Measurements from ENCODE around the gene TSPAN9. TPM values are rescaled to one million over a fixed set of nuclear protein-coding genes. Genes with fewer than 3 reads are reported as not detected.
A peak's percentile ranks its signal among the peaks of the same experiment; 100 is the strongest.

The TSPAN9 gene
- polyA plus RNA-seq, 3 donors: 0.15 to 0.34 (median 0.25) TPM

DNA sequence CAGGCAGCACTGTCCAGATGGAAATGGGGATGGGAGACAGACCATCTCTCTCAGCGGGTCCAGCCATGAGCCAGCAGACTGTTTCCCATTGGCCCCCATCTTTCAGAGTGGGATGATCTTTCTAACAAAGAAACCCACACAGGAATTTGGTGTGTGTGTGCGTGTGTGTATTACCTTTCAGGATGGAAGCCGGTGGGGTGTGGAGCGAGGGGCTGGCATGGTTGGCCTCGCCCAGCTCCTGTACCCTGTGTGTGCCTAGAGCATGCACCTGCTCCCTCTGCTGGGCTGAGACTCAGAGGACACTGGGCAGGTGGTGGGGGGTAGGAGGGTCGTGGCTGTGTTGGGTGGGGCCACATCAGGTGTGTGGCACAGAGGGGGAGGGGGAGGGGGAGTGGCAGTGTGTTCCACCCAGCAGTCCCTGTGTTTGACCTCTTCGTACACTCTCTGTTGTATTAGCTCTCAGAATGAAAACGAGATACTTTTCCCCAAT, 33.0 kb upstream of the TSPAN9 start:
- Mint-ChIP-seq H3K4me3 (no peak overlapping the region), H3K27ac (peak overlapping the region in 1 of 7 donors; percentile 10), H3K4me1 (peaks cover 3% of the 10 kb centered on the region), H3K27me3 (ENCODE audit: low read depth in 3 of 3) (peaks cover 6 to 12% (median 6%) of the 10 kb centered on the region in 3 donors), H3K9me3 (peaks cover 0 to 2% (median 0%) of the 10 kb centered on the region in 7 donors), H3K36me3 (no peaks in the 10 kb centered on the region)
- DNase-seq: no peak
- H3K4me1 ChIP-seq (ENCODE audit: control insufficient read depth in 1 of 2, insufficient read depth in 2 of 2, low read length in 2 of 2): no peaks in the 10 kb centered on the region
- H3K4me2 ChIP-seq (replicated peaks; ENCODE audit: extremely low read depth, low read length, poor library complexity, severe bottlenecking): no peak overlapping the region
- H3K27me3 ChIP-seq (ENCODE audit: control insufficient read depth in 2 of 2, insufficient read depth in 2 of 2, low read length in 2 of 2): no peaks in the 10 kb centered on the region
- H4K20me1 ChIP-seq (ENCODE audit: insufficient read depth, low read length): no peaks in the 10 kb centered on the region
- 72% methylated on average over 4 of the region's 8 CpGs for whole genome bisulfite sequencing (ENCODE audit: insufficient coverage)
- TF ChIP-seq, protein P1, sequence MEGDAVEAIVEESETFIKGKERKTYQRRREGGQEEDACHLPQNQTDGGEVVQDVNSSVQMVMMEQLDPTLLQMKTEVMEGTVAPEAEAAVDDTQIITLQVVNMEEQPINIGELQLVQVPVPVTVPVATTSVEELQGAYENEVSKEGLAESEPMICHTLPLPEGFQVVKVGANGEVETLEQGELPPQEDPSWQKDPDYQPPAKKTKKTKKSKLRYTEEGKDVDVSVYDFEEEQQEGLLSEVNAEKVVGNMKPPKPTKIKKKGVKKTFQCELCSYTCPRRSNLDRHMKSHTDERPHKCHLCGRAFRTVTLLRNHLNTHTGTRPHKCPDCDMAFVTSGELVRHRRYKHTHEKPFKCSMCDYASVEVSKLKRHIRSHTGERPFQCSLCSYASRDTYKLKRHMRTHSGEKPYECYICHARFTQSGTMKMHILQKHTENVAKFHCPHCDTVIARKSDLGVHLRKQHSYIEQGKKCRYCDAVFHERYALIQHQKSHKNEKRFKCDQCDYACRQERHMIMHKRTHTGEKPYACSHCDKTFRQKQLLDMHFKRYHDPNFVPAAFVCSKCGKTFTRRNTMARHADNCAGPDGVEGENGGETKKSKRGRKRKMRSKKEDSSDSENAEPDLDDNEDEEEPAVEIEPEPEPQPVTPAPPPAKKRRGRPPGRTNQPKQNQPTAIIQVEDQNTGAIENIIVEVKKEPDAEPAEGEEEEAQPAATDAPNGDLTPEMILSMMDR (IDR thresholded peaks at IDR 0.05): no peak
- no peaks in the 10 kb centered on the region for H3K36me3 ChIP-seq (replicated peaks in 1 of 2; ENCODE audit: control insufficient read depth in 1 of 2, insufficient read depth in 2 of 2, low read length in 2 of 2)
- H3K9me3 ChIP-seq (replicated peaks in 1 of 2; ENCODE audit: control insufficient read depth in 1 of 2, insufficient read depth in 1 of 2, low read length in 2 of 2): no peaks in the 10 kb centered on the region
- intact Hi-C loops (cut with micrococcal nuclease): loop anchor here in 1 of 2 donors (10.0 kb wide), 1 partner anchor 189 kb away; the partner anchor contains the start of gene TEX52
- H3K27ac ChIP-seq (ENCODE audit: low read depth in 1 of 2, low read length in 2 of 2): no peak overlapping the region
- no peak overlapping the region for H2AFZ ChIP-seq (ENCODE audit: insufficient read depth, low read depth, low read length, poor library complexity, severe bottlenecking)
- H3K9ac ChIP-seq (ENCODE audit: insufficient read depth, low read length, poor library complexity, severe bottlenecking): no peak overlapping the region
- H3K4me3 ChIP-seq (replicated peaks in 1 of 3; ENCODE audit: low read depth in 2 of 3, low read length in 3 of 3): no peak overlapping the region
- H3K79me2 ChIP-seq (ENCODE audit: insufficient read depth, low read length): no peaks in the 10 kb centered on the region

DNA sequence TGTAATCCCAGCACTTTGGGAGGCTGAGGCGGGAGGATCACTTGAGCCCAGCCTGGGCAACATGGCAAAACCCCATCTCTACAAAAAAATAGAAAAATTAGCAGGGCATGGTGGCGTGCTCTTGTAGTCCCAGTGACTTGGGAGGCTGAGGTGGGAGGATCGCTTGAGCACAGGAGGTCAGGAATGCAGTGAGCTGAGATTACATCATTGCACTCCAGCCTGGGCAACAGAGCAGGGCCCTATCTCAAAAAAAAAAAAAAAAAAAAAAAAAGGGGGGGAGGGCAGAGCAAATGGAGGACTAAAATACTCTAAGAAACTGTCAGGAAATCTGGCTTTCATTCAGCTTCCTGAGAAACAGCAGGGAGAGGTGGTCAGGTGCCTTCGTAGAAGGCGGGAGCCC, 31.7 kb upstream of the TSPAN9 start:
- no peak overlapping the region for H3K27ac Mint-ChIP-seq
- H3K4me3 ChIP-seq (replicated peaks in 1 of 3; ENCODE audit: low read depth in 2 of 3, low read length in 3 of 3): no peak overlapping the region
- TF ChIP-seq, protein P1 (IDR thresholded peaks at IDR 0.05): no peak
- H3K9ac ChIP-seq (ENCODE audit: insufficient read depth, low read length, poor library complexity, severe bottlenecking): no peak overlapping the region
- no peak overlapping the region for H3K27ac ChIP-seq (ENCODE audit: low read depth in 1 of 2, low read length in 2 of 2)
- H3K9me3 Mint-ChIP-seq: peaks cover 0 to 4% (median 0%) of the 10 kb centered on the region in 7 donors
- WGBS (ENCODE audit: insufficient coverage): no CpG with 5 or more reads among the region's 5 CpGs
- intact Hi-C loops (cut with micrococcal nuclease): loop anchor here in 1 of 2 donors (10.0 kb wide), 1 partner anchor 191 kb away; the partner anchor contains the start of gene TEX52
- no peaks in the 10 kb centered on the region for H3K27me3 ChIP-seq (ENCODE audit: control insufficient read depth in 2 of 2, insufficient read depth in 2 of 2, low read length in 2 of 2)
- H3K4me1 ChIP-seq (ENCODE audit: control insufficient read depth in 1 of 2, insufficient read depth in 2 of 2, low read length in 2 of 2): no peaks in the 10 kb centered on the region
- H3K4me1 Mint-ChIP-seq: peaks cover 12% of the 10 kb centered on the region
- no peaks in the 10 kb centered on the region for H3K36me3 ChIP-seq (replicated peaks in 1 of 2; ENCODE audit: control insufficient read depth in 1 of 2, insufficient read depth in 2 of 2, low read length in 2 of 2)
- H3K4me3 Mint-ChIP-seq: no peak overlapping the region
- no peaks in the 10 kb centered on the region for H3K36me3 Mint-ChIP-seq
- H3K9me3 ChIP-seq (replicated peaks in 1 of 2; ENCODE audit: control insufficient read depth in 1 of 2, insufficient read depth in 1 of 2, low read length in 2 of 2): no peaks in the 10 kb centered on the region
- H3K4me2 ChIP-seq (replicated peaks; ENCODE audit: extremely low read depth, low read length, poor library complexity, severe bottlenecking): no peak overlapping the region
- no peaks in the 10 kb centered on the region for H4K20me1 ChIP-seq (ENCODE audit: insufficient read depth, low read length)
- no peak overlapping the region for H2AFZ ChIP-seq (ENCODE audit: insufficient read depth, low read depth, low read length, poor library complexity, severe bottlenecking)
- no peak for DNase-seq
- H3K27me3 Mint-ChIP-seq (ENCODE audit: low read depth in 3 of 3): peaks cover 12 to 21% (median 17%) of the 10 kb centered on the region in 3 donors
- no peaks in the 10 kb centered on the region for H3K79me2 ChIP-seq (ENCODE audit: insufficient read depth, low read length)
